Adrenal gland (tissue), 12 donors: ENCODE results near the gene CPNE9. TPM values are rescaled to one million over a fixed set of nuclear protein-coding genes. Genes with fewer than 3 reads are reported as not detected.
A peak's percentile ranks its signal among the peaks of the same experiment; 100 is the strongest.

Source experiments
- DNase-seq, 7 donors: peaks; one replicate each; pipeline ENCODE4 v3.0.0-alpha.2; 2019 to 2020
- H3K27ac ChIP-seq, 5 donors: fragments of 200-600 bp; sonication (generic) in 4 of 5; 1 replicate in 3 of 5; 2 replicates in 2 of 5; pipeline versions ENCODE4 v1.5.1 to v1.8.0; 2016 to 2020; ENCODE audit warnings: mild to moderate bottlenecking in 1 of 5
- H3K27me3 ChIP-seq: fragments of 200-600 bp; 2 replicates; pipeline ENCODE4 v1.8.0; 2021
- H3K36me3 ChIP-seq, 2 donors: fragments of 200-600 bp; replicated peaks in 1 of 2; 1 replicate in 1 of 2; 2 replicates in 1 of 2; pipeline versions ENCODE4 v1.5.1 to v1.8.0; 2018 to 2022
- H3K4me1 ChIP-seq, 2 donors: fragments of 200-600 bp; replicated peaks in 1 of 2; 1 replicate in 1 of 2; 2 replicates in 1 of 2; pipeline versions ENCODE4 v1.5.1 to v1.8.0; 2018 to 2021
- H3K4me3 ChIP-seq, 4 donors: fragments of 200-600 bp; sonication (generic) in 3 of 4; one replicate each; pipeline ENCODE4 v1.5.1; 2016 to 2018
- H3K9me3 ChIP-seq, 3 donors: fragments of 200-600 bp; sonication (generic) in 1 of 3; replicated peaks in 1 of 3; 1 replicate in 2 of 3; 2 replicates in 1 of 3; pipeline versions ENCODE4 v1.5.1 to v1.8.0; 2016 to 2021
- CTCF ChIP-seq, 6 experiments: fragments of 450-650 bp in 4 of 6; fragments of 200-600 bp in 2 of 6; sonication (generic) in 1 of 6; IDR thresholded peaks; 1 replicate in 5 of 6; 2 replicates in 1 of 6; pipeline versions ENCODE4 v1.5.1 to v1.8.0; 2016 to 2021; ENCODE audit warnings: antibody characterized with exemption in 6 of 6, mild to moderate bottlenecking in 2 of 6, moderate library complexity in 1 of 6
- POLR2A ChIP-seq, 2 donors: fragments of 450-650 bp; IDR thresholded peaks; one replicate each; pipeline ENCODE4 v1.6.1; 2017; ENCODE audit warnings: antibody characterized with exemption in 2 of 2, mild to moderate bottlenecking in 2 of 2, moderate library complexity in 1 of 2
- WGBS, 4 donors: extraction: QIAGEN DNeasy Blood & Tissue Kit in 2 of 4; methylation state at CpG; one replicate each; pipeline versions ENCODE4 v1.1.5 to v1.1.7; 2013 to 2017; 5-methylcytosine and 5-hydroxymethylcytosine counted together
- intact Hi-C, 2 donors: fragments of 100-400 bp; cut with DNase I; formaldehyde crosslinking; loops; one replicate each; pipeline versions ENCODE4 v1.14.1 to v1.15.0; 2022 to 2023
- polyA plus RNA-seq, 3 donors: library from polyadenylated mRNA; stranded (reverse); fragments of 200-250 nt in 2 of 3; fragments of 350-450 nt in 1 of 3; fragmentation: Illumina TruSeq in 1 of 3; extraction: RNeasy Lipid Tissue Mini Kit (QIAGEN cat#74804) in 1 of 3; gene quantifications; one replicate each; pipeline ENCODE4 v1.2.3, GENCODE V29; 2013 to 2014
- total RNA-seq, 9 donors: library from RNA; depleted of rRNA in 4 of 9; stranded (reverse); fragments of >200 nt in 4 of 9; fragments of 120-200 nt in 1 of 9; fragmentation: NEBNext Ultra II Directional in 1 of 9; extraction: Animal tissue kit (Norgen Biotek cat#: 25700) in 1 of 9; gene quantifications; one replicate each; pipeline versions ENCODE4 v1.1.0 to v1.2.4, GENCODE V29; 2013 to 2023
- donor health status: healthy with polysubstance abuse.
- donor health status: Bipolar disorder and iron deficiency.
- donor health status: DM: yes; HTN: yes; CAD: no.
- donor health status: DM: no; HTN: no; CAD: no.
- donor health status: DM: no; HTN: no; CAD: no.
- donor health status: DM: yes; HTN: yes; CAD: no.

The CPNE9 gene
- total and polyA plus RNA-seq, 12 donors = 0.11 to 9.2 (median 1.5) TPM; not detected in 1

GRCh38 chr3:9765865-9766264, 62.2 kb downstream of the CPNE9 start:
- DNase-seq = no peak
- no peaks in the 10 kb centered on the region for H3K27me3 ChIP-seq
- H3K36me3 ChIP-seq = peaks cover 0 to 43% of the 10 kb centered on the region in 2 donors
- no peak overlapping the region for H3K4me3 ChIP-seq
- H3K9me3 ChIP-seq = no peaks in the 10 kb centered on the region
- H3K27ac ChIP-seq = peak overlapping the region in 1 of 5 donors; percentile 11
- intact Hi-C loops = no loop called here
- TF ChIP-seq POLR2A (IDR thresholded peaks at IDR 0.05) = no peak
- no peak for TF ChIP-seq CTCF (IDR thresholded peaks at IDR 0.05)
- 82 to 88% (median 86%) methylated on average over 4 of the region's 4 CpGs for WGBS, 4 donors
- peaks cover 30 to 42% of the 10 kb centered on the region in 2 donors for H3K4me1 ChIP-seq

DNA sequence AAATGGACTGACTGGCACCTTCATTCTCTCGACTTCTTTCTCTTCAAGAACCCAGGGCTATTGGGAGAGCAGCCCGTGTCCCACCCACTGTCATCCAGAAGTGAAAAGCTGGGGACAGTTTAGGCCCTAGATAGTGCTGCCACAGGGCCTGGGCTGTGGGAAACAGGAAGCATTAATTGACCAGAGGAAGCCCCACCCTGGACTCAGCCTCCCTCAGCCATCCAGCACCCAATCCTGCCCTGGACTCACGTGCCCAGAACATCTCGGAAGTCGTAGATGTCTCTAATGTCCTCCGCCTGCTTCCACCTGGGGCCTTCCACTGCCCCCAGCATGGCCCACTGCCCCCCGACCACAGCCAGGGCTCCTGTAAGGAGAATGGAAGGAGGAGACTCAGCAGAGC, 63.8 kb downstream of the CPNE9 start:
- Histone ChIP-seq H3K27me3 (no peaks in the 10 kb centered on the region), H3K4me3 (peak overlapping the region in 1 of 4 donors; percentile 73), H3K27ac (peak overlapping the region in 2 of 5 donors; percentile 89 to 92), H3K9me3 (no peaks in the 10 kb centered on the region), H3K36me3 (peaks cover 0 to 28% of the 10 kb centered on the region in 2 donors), H3K4me1 (peaks cover 37 to 49% of the 10 kb centered on the region in 2 donors)
- TF ChIP-seq CTCF (IDR thresholded peaks at IDR 0.05) (no peak), POLR2A (IDR thresholded peaks at IDR 0.05) (no peak)
- DNase-seq = peak in 1 of 7 donors; percentile 50
- 45 to 49% (median 48%) methylated on average over 4 to 7 of the region's 7 CpGs for WGBS, 4 donors
- intact Hi-C loops = no loop called here

GRCh38 chr3:9768141-9768775, 64.6 kb downstream of the CPNE9 start:
- H3K27ac ChIP-seq = peak overlapping the region in 3 of 5 donors; percentile 20 to 92 (median 89)
- H3K27me3 ChIP-seq = no peaks in the 10 kb centered on the region
- intact Hi-C loops = no loop called here
- peaks cover 37 to 49% of the 10 kb centered on the region in 2 donors for H3K4me1 ChIP-seq
- peaks cover 0 to 19% of the 10 kb centered on the region in 2 donors for H3K36me3 ChIP-seq
- TF ChIP-seq POLR2A (IDR thresholded peaks at IDR 0.05) = no peak
- TF ChIP-seq CTCF (IDR thresholded peaks at IDR 0.05) = no peak
- WGBS, 4 donors = 46 to 49% (median 48%) methylated on average over 6 of the region's 6 CpGs
- peak overlapping the region in 2 of 4 donors; percentile 6 to 73 for H3K4me3 ChIP-seq
- no peak for DNase-seq
- no peaks in the 10 kb centered on the region for H3K9me3 ChIP-seq

DNA sequence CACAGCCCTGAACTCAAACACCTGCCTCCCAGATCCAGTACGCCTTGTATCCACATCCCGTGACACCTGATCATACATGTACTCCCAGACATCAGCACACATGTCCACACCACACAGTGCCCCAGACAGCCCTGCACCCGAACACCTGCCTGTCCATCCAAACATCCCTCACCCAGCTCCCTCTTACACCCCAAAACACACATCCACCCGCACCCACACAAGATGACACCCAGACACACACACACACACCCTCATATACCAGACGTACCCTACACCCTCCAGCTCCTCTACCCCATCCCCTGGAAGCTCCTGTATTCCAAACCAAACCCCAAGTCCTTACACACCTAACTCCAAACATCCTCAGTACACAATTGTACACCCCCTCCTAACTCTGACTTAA, 65.4 kb downstream of the CPNE9 start:
- Histone ChIP-seq H3K27ac (peak overlapping the region in 3 of 5 donors; percentile 77 to 92 (median 89)), H3K36me3 (peaks cover 0 to 19% of the 10 kb centered on the region in 2 donors), H3K4me3 (peak overlapping the region in 3 of 4 donors; percentile 36 to 92 (median 73)), H3K4me1 (peaks cover 37 to 49% of the 10 kb centered on the region in 2 donors), H3K9me3 (no peaks in the 10 kb centered on the region), H3K27me3 (no peaks in the 10 kb centered on the region)
- TF ChIP-seq POLR2A (IDR thresholded peaks at IDR 0.05) = no peak
- TF ChIP-seq CTCF (IDR thresholded peaks at IDR 0.05) = no peak
- WGBS, 4 donors = 23 to 42% (median 35%) methylated on average over 5 of the region's 5 CpGs
- intact Hi-C loops = no loop called here
- no peak for DNase-seq
